RWPE1 (cell line): ENCODE measurements around the gene RRAS2.
"Not testable (repeated sequence)": the region's sequence is repeated elsewhere in the genome, so short reads cannot be mapped to it uniquely, and the experiment has no call there.

Experiments
- CTCF ChIA-PET: fragments of 350-600 bp; sonication (Branson Sonifier 250); formaldehyde crosslinking; extraction: SDS; loops from one replicate; lab custom pipeline; 2021; lab: Yijun Ruan, JAX
- POLR2A ChIA-PET: fragments of 400-600 bp; formaldehyde crosslinking; extraction: SDS; loops from one replicate; lab custom pipeline; 2020; ENCODE audit warnings: antibody characterized with exemption; ENCODE audit not compliant: low non-redundant PET; lab: Yijun Ruan, JAX
- DNase-seq: peaks from one replicate; pipeline ENCODE4 v3.0.0; 2012; ENCODE audit warnings: low spot score
- H3K27ac ChIP-seq: fragments of 450-650 bp; 2 replicates; pipeline ENCODE4 v1.5.1; 2017
- TF ChIP-seq, protein P1 (sequence below): fragments of 450-650 bp; conservative IDR thresholded peaks from 2 replicates; pipeline ENCODE4 v1.5.1; 2017; ENCODE audit warnings: low read depth, mild to moderate bottlenecking

The RRAS2 gene

GRCh38 chr11:14346303-14346955 is 12.6 kb downstream of the RRAS2 start:
- ChIA-PET POLR2A (no interaction called here), CTCF (interaction anchor here (0.5 to 1.6 kb wide), 4 partner anchors 15 to 72 kb away, joined by 3 to 5 read pairs (median 4); no protein-coding TSS in a partner anchor)
- H3K27ac ChIP-seq: no peak overlapping the region
- TF ChIP-seq, protein P1, sequence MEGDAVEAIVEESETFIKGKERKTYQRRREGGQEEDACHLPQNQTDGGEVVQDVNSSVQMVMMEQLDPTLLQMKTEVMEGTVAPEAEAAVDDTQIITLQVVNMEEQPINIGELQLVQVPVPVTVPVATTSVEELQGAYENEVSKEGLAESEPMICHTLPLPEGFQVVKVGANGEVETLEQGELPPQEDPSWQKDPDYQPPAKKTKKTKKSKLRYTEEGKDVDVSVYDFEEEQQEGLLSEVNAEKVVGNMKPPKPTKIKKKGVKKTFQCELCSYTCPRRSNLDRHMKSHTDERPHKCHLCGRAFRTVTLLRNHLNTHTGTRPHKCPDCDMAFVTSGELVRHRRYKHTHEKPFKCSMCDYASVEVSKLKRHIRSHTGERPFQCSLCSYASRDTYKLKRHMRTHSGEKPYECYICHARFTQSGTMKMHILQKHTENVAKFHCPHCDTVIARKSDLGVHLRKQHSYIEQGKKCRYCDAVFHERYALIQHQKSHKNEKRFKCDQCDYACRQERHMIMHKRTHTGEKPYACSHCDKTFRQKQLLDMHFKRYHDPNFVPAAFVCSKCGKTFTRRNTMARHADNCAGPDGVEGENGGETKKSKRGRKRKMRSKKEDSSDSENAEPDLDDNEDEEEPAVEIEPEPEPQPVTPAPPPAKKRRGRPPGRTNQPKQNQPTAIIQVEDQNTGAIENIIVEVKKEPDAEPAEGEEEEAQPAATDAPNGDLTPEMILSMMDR: no peak
- no peak for DNase-seq

DNA sequence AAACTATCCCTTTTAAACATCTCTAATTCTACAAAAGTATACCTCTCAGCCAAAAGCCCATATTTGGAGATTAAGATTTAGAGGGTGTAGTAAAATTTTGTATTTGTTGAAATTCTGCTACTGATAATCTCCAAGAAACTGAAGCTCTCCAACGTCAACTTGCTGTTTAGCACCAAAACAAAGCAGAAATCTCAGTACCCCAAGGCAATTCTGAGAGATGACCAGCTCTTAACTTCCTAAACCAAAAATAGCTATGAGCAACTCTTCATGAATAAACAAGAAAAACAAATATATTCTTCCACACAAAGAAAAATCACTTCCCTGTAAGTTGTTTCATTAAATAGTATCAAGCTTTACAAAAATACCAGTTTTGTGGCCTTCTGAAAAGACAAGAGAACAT is 13.3 kb downstream of the RRAS2 start:
- TF ChIP-seq, protein P1: no peak
- POLR2A ChIA-PET: no interaction called here
- no peak overlapping the region for H3K27ac ChIP-seq
- no peak for DNase-seq
- CTCF ChIA-PET: interaction anchor here (1.6 kb wide), 1 partner anchor 45 kb away, joined by 5 read pairs; no protein-coding TSS in a partner anchor

- H3K27ac ChIP-seq, POLR2A ChIA-PET, CTCF ChIA-PET, DNase-seq: not testable (repeated sequence)
Observed at GRCh38 chr11:14345016-14345415, 14.0 kb downstream of the RRAS2 start.

GRCh38 chr11:14342906-14343305 is 16.1 kb downstream of the RRAS2 start:
- no peak overlapping the region for H3K27ac ChIP-seq
- TF ChIP-seq, protein P1: no peak
- ChIA-PET POLR2A (no interaction called here), CTCF (no interaction called here)
- DNase-seq: no peak

- ChIA-PET POLR2A (no interaction called here), CTCF (interaction anchor here (0.6 to 0.7 kb wide), 2 partner anchors 10 to 11 kb away, joined by 3 to 8 read pairs; no protein-coding TSS in a partner anchor)
- TF ChIP-seq, protein P1: no peak
- DNase-seq: no peak
- H3K27ac ChIP-seq: no peak overlapping the region
Observed at GRCh38 chr11:14341968-14342367, 17.0 kb downstream of the RRAS2 start.

GRCh38 chr11:14340721-14341120 is 18.3 kb downstream of the RRAS2 start:
- TF ChIP-seq, protein P1: no peak
- CTCF ChIA-PET: interaction anchor here (0.6 kb wide), 2 partner anchors 51 to 848 kb away, joined by 4 read pairs; no protein-coding TSS in a partner anchor
- no peak for DNase-seq
- H3K27ac ChIP-seq: no peak overlapping the region
- POLR2A ChIA-PET: no interaction called here

- H3K27ac ChIP-seq: no peak overlapping the region
- no peak for DNase-seq
- TF ChIP-seq, protein P1: no peak
- ChIA-PET CTCF (interaction anchor here (0.6 kb wide), 1 partner anchor 34 kb away, joined by 3 read pairs; no protein-coding TSS in a partner anchor), POLR2A (no interaction called here)
Observed at GRCh38 chr11:14339356-14339755, 19.6 kb downstream of the RRAS2 start.
